HepG2 (cell line): Measurements from ENCODE around the gene C16orf95. TPM values are rescaled to one million over a fixed set of nuclear protein-coding genes. Genes with fewer than 3 reads are reported as not detected.
A peak's percentile ranks its signal among the peaks of the same experiment; 100 is the strongest.

ENCODE experiments used
- AGO1 ChIP-seq: fragments of 200-400 bp; formaldehyde crosslinking; IDR thresholded peaks from 2 replicates; pipeline ENCODE4 v1.6.1; 2017; ENCODE audit warnings: mild to moderate bottlenecking, low read depth, low read length, moderate library complexity; ENCODE audit not compliant: poor library complexity, severe bottlenecking
- ELF3 ChIP-seq: IDR thresholded peaks from 2 replicates; pipeline ENCODE4 v1.6.1; 2016; ENCODE audit warnings: missing genetic modification reagents, missing compliant biosample characterization
- HHEX ChIP-seq: IDR thresholded peaks from 2 replicates; pipeline ENCODE4 v1.6.1; 2016; ENCODE audit warnings: control low read depth
- HNRNPUL1 ChIP-seq: fragments of 200-400 bp; formaldehyde crosslinking; IDR thresholded peaks from 2 replicates; pipeline ENCODE4 v1.6.1; 2017; ENCODE audit warnings: low read depth, mild to moderate bottlenecking, low read length, moderate library complexity
- IKZF4 ChIP-seq: sonication (generic); formaldehyde crosslinking; IDR thresholded peaks from 2 replicates; pipeline ENCODE4 v1.5.1; 2020; ENCODE audit warnings: borderline replicate concordance, mild to moderate bottlenecking, low read depth, missing genetic modification reagents; ENCODE audit errors: not compliant biosample characterization
- MAFK ChIP-seq, 2 experiments: IDR thresholded peaks in 1 of 2; conservative IDR thresholded peaks in 1 of 2; 2 replicates each; pipeline ENCODE4 v1.6.1; 2011; ENCODE audit warnings: improper control_type of control experiment in 2 of 2, low read length in 2 of 2
- MXD3 ChIP-seq: IDR thresholded peaks from 2 replicates; pipeline ENCODE4 v1.6.1; 2016; ENCODE audit warnings: mild to moderate bottlenecking, missing biosample characterization, missing genetic modification reagents
- NKX3-1 ChIP-seq: sonication (generic); formaldehyde crosslinking; IDR thresholded peaks from 2 replicates; pipeline ENCODE4 v1.5.0; 2020; ENCODE audit warnings: missing genetic modification reagents
- NR2C2 ChIP-seq: sonication (generic); formaldehyde crosslinking; IDR thresholded peaks from 2 replicates; pipeline ENCODE4 v1.4.0; 2020; ENCODE audit warnings: missing genetic modification reagents, mild to moderate bottlenecking, moderate library complexity, borderline replicate concordance
- PHF21A ChIP-seq: sonication (generic); formaldehyde crosslinking; IDR thresholded peaks from 2 replicates; pipeline ENCODE4 v1.5.0; 2020; ENCODE audit warnings: mild to moderate bottlenecking, missing genetic modification reagents
- RELA ChIP-seq: sonication (generic); formaldehyde crosslinking; IDR thresholded peaks from 2 replicates; pipeline ENCODE4 v1.4.0; 2020; ENCODE audit warnings: missing genetic modification reagents
- SKI ChIP-seq: fragments of 450-650 bp; IDR thresholded peaks from one replicate; pipeline ENCODE4 v1.6.1; 2018; ENCODE audit warnings: mild to moderate bottlenecking; ENCODE audit not compliant: partially characterized antibody
- SRSF1 ChIP-seq: fragments of 200-400 bp; formaldehyde crosslinking; optimal IDR thresholded peaks from 2 replicates; pipeline ENCODE3; 2017; ENCODE audit warnings: mild to moderate bottlenecking, low read depth, low read length, moderate library complexity
- STAG1 ChIP-seq: sonication (generic); formaldehyde crosslinking; IDR thresholded peaks from 2 replicates; pipeline ENCODE4 v1.4.0; 2020; ENCODE audit warnings: missing genetic modification reagents
- TSC22D2 ChIP-seq: sonication (generic); formaldehyde crosslinking; IDR thresholded peaks from 2 replicates; pipeline ENCODE4 v1.5.1; 2020; ENCODE audit warnings: missing genetic modification reagents, mild to moderate bottlenecking, borderline replicate concordance
- ZBTB25 ChIP-seq: IDR thresholded peaks from 2 replicates; pipeline ENCODE4 v1.6.1; 2018; ENCODE audit warnings: missing genetic modification reagents
- ZNF10 ChIP-seq: sonication (generic); formaldehyde crosslinking; IDR thresholded peaks from 2 replicates; pipeline ENCODE4 v1.4.0; 2020; ENCODE audit warnings: mild to moderate bottlenecking, low read depth, missing genetic modification reagents, borderline replicate concordance
- ZNF207 ChIP-seq: fragments of 450-650 bp; IDR thresholded peaks from 2 replicates; pipeline ENCODE4 v1.6.1; 2016; ENCODE audit warnings: antibody characterized with exemption, borderline replicate concordance
- ZNF230 ChIP-seq: sonication (generic); formaldehyde crosslinking; IDR thresholded peaks from 2 replicates; pipeline ENCODE4 v1.4.0; 2020; ENCODE audit warnings: mild to moderate bottlenecking, missing genetic modification reagents
- ZNF256 ChIP-seq: sonication (generic); formaldehyde crosslinking; conservative IDR thresholded peaks from 2 replicates; pipeline ENCODE4 v1.4.0; 2020; ENCODE audit warnings: missing genetic modification reagents
- ZNF432 ChIP-seq: sonication (generic); formaldehyde crosslinking; IDR thresholded peaks from 2 replicates; pipeline ENCODE4 v1.5.0; 2020; ENCODE audit warnings: missing genetic modification reagents, mild to moderate bottlenecking, borderline replicate concordance
- ZNF44 ChIP-seq: sonication (generic); formaldehyde crosslinking; IDR thresholded peaks from 2 replicates; pipeline ENCODE4 v1.5.1; 2020; ENCODE audit warnings: mild to moderate bottlenecking, missing genetic modification reagents
- ZNF484 ChIP-seq: sonication (generic); formaldehyde crosslinking; IDR thresholded peaks from 2 replicates; pipeline ENCODE4 v1.5.1; 2020; ENCODE audit warnings: mild to moderate bottlenecking, low read depth, missing genetic modification reagents, borderline replicate concordance
- ZNF501 ChIP-seq: sonication (generic); formaldehyde crosslinking; IDR thresholded peaks from 2 replicates; pipeline ENCODE4 v1.5.1; 2020; ENCODE audit warnings: mild to moderate bottlenecking, moderate library complexity, missing genetic modification reagents
- ZNF605 ChIP-seq: sonication (generic); formaldehyde crosslinking; IDR thresholded peaks from 2 replicates; pipeline ENCODE4 v1.8.0; 2022; ENCODE audit warnings: mild to moderate bottlenecking, missing genetic modification reagents
- ZNF644 ChIP-seq: IDR thresholded peaks from 2 replicates; pipeline ENCODE4 v1.6.1; 2016; ENCODE audit warnings: low read depth
- ZNF75D ChIP-seq: sonication (generic); formaldehyde crosslinking; IDR thresholded peaks from 2 replicates; pipeline ENCODE4 v1.8.1; 2023; ENCODE audit warnings: missing genetic modification reagents, mild to moderate bottlenecking, borderline replicate concordance
- ZNF788 ChIP-seq: sonication (generic); formaldehyde crosslinking; IDR thresholded peaks from 2 replicates; pipeline ENCODE4 v1.5.0; 2020; ENCODE audit warnings: mild to moderate bottlenecking, missing genetic modification reagents, borderline replicate concordance
- ZNF883 ChIP-seq: sonication (generic); formaldehyde crosslinking; IDR thresholded peaks from 2 replicates; pipeline ENCODE4 v1.5.1; 2020; ENCODE audit warnings: mild to moderate bottlenecking, missing genetic modification reagents; ENCODE audit errors: not compliant biosample characterization
- polyA plus RNA-seq, 8 experiments: library from polyadenylated mRNA; depleted of rRNA in 3 of 8; stranded (reverse) in 7 of 8; unstranded in 1 of 8; fragments of >200 nt; fragmentation: Illumina TruSeq in 4 of 8; extraction: Trizol in 4 of 8; gene quantifications; 2 replicates each; pipeline versions ENCODE4 v1.2.1 to v1.2.3, GENCODE V29; 2011 to 2016; ENCODE audit warnings: low read depth in 4 of 8, missing spikeins in 1 of 8, mixed read lengths in 1 of 8; ENCODE audit not compliant: insufficient read depth in 1 of 8
- total RNA-seq, 5 experiments: library from RNA; depleted of rRNA; stranded (reverse); fragments of >200 nt; fragmentation: Illumina TruSeq; extraction: Trizol; gene quantifications; 2 replicates each; pipeline ENCODE4 v1.2.3, GENCODE V29; 2016; ENCODE audit warnings: low read depth in 1 of 5

Gene C16orf95
- total and polyA plus RNA-seq, 2 of the 13 experiments (the other 11 are each of a cell fraction or from before 2014, with no cell fraction given): 2.8 to 8.6 TPM

GRCh38 chr16:87278191-87279093 lies 38.8 kb downstream of the C16orf95 start (continued):
- TF ChIP-seq SRSF1 (no peak), NKX3-1 (CRISPR knock-in tag) (no peak), MXD3 (CRISPR knock-in tag) (peak; percentile 42; the same call in 1 of the 2 replicates), ZNF484 (CRISPR knock-in tag) (no peak), RELA (CRISPR knock-in tag) (no peak), HHEX (CRISPR knock-in tag) (no peak), PHF21A (CRISPR knock-in tag) (no peak), ZNF256 (no peak), ZNF883 (CRISPR knock-in tag) (peak; percentile 82), ZNF10 (CRISPR knock-in tag) (no peak), ZNF230 (CRISPR knock-in tag) (no peak), ZNF788 (CRISPR knock-in tag) (peak; percentile 75; the same call in 1 of the 2 replicates), ZBTB25 (CRISPR knock-in tag) (peak; percentile 17; the same call in 1 of the 2 replicates), MAFK (conservative IDR thresholded peaks at IDR 0.05 in 1 of 2, IDR thresholded peaks at IDR 0.05 in 1 of 2; ENCODE audit: low read length in 2 of 2) (no peak), TSC22D2 (CRISPR knock-in tag) (no peak), ELF3 (0 out of 2 replicates have a peak, but pooled peaks have one; percentile 20), ZNF432 (CRISPR knock-in tag) (no peak), ZNF207 (no peak), ZNF75D (CRISPR knock-in tag) (no peak), STAG1 (CRISPR knock-in tag) (peak; percentile 99), SKI (peak; percentile 38), NR2C2 (CRISPR knock-in tag) (no peak), IKZF4 (CRISPR knock-in tag) (peak; percentile 64), ZNF44 (CRISPR knock-in tag) (no peak), ZNF605 (CRISPR knock-in tag) (no peak), HNRNPUL1 (no peak), ZNF501 (peak; percentile 84), AGO1 (no peak), ZNF644 (CRISPR knock-in tag) (no peak)
